Activated CD8-positive, alpha-beta T cell treated with anti-CD3 and anti-CD28 coated beads, Interleukin-2, amount 10 ng/mL, durations not matched to agents 7 days and 5 days (primary cell): ENCODE measurements around the gene KRT9. TPM values are rescaled to one million over a fixed set of nuclear protein-coding genes. Genes with fewer than 3 reads are reported as not detected.

Source experiments
- ATAC-seq: fragments of 150-1000 bp; cut with Tn5 transposase; one replicate; pipeline ENCODE4 v1.10.0; 2021; ENCODE audit warnings: moderate library complexity
- CTCF ChIA-PET: fragments of 350-600 bp; sonication (Branson Sonifier 250); formaldehyde crosslinking; loops from one replicate; lab custom pipeline; 2021; ENCODE audit warnings: antibody characterized with exemption; lab: Charles Lee
- POLR2A ChIA-PET: fragments of 350-600 bp; sonication (Branson Sonifier 250); formaldehyde crosslinking; loops from one replicate; lab custom pipeline; 2021; ENCODE audit warnings: antibody characterized with exemption; lab: Charles Lee
- DNase-seq: peaks from one replicate; pipeline ENCODE4 v3.0.0-alpha.2; 2020
- H3K27ac Mint-ChIP-seq: one replicate; pipeline ENCODE4 v1.8.0; 2021; ENCODE audit warnings: mild to moderate bottlenecking, mixed read lengths
- H3K27me3 Mint-ChIP-seq: one replicate; pipeline ENCODE4 v1.8.0; 2021; ENCODE audit warnings: low read depth, mixed read lengths
- H3K36me3 Mint-ChIP-seq: one replicate; pipeline ENCODE4 v1.8.0; 2021; ENCODE audit warnings: low read depth, mixed read lengths
- H3K4me1 Mint-ChIP-seq: one replicate; pipeline ENCODE4 v1.8.0; 2021; ENCODE audit warnings: low read depth, mixed read lengths
- H3K4me3 Mint-ChIP-seq: one replicate; pipeline ENCODE4 v1.8.0; 2021; ENCODE audit warnings: mild to moderate bottlenecking, mixed read lengths
- H3K9me3 Mint-ChIP-seq: one replicate; pipeline ENCODE4 v1.8.0; 2022; ENCODE audit warnings: mixed read lengths; ENCODE audit not compliant: insufficient read depth
- microRNA-seq: library from miRNA; unstranded; fragments of <30 nt; microRNA quantifications from one replicate; pipeline ENCODE4 v1.2.0, GENCODE V29; 2022
- total RNA-seq, 2 experiments: library from RNA; stranded (reverse); gene quantifications; one replicate each; pipeline ENCODE4 v1.2.3, GENCODE V29; 2021

KRT9 gene
- total RNA-seq, 2 experiments from 2014 or later = not detected

DNA sequence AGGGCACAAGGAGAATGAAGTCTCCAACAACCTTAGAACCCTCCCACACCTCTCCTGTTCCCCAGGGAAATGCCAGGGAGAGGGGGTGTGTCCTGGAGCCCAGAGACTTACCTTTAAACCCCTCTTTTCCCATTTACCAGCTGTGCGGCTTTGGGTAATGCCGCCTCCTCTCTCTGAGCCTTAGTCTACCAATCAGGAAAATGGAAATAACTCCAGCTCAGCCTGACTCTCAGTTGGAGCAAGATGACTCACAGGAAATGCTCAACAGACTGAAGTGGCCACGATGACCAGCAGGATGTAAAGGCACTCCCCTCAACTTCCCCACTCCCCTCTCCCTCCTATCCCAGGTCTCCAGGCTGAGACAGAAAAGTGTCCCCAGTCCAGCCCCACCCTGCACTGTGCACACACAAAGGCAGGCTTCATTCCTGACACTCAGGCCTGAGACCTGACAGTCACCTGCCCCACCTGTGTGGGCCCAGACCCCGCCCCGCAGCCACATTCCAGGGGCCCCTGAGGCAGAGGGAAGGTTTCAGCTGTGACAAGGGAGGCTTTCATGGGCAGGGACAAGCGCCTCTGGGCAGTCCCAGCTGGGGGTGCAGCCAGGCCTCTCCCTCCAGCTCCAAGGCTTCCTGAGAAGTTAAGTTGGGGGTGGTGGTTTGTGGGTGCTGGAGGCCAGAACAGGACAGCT, 50.1 kb downstream of the KRT9 start:
- no peaks in the 10 kb centered on the region for H3K36me3 Mint-ChIP-seq
- peaks cover 4% of the 10 kb centered on the region for H3K27me3 Mint-ChIP-seq
- ATAC-seq = no peak
- no peak overlapping the region for H3K27ac Mint-ChIP-seq
- no peak overlapping the region for H3K4me3 Mint-ChIP-seq
- DNase-seq = no peak
- ChIA-PET CTCF (interaction anchor here (1.5 kb wide), 1 partner anchor 28 kb away, joined by 4 read pairs; no protein-coding TSS in a partner anchor), POLR2A (no interaction called here)
- H3K9me3 Mint-ChIP-seq = no peaks in the 10 kb centered on the region
- no peaks in the 10 kb centered on the region for H3K4me1 Mint-ChIP-seq

DNA sequence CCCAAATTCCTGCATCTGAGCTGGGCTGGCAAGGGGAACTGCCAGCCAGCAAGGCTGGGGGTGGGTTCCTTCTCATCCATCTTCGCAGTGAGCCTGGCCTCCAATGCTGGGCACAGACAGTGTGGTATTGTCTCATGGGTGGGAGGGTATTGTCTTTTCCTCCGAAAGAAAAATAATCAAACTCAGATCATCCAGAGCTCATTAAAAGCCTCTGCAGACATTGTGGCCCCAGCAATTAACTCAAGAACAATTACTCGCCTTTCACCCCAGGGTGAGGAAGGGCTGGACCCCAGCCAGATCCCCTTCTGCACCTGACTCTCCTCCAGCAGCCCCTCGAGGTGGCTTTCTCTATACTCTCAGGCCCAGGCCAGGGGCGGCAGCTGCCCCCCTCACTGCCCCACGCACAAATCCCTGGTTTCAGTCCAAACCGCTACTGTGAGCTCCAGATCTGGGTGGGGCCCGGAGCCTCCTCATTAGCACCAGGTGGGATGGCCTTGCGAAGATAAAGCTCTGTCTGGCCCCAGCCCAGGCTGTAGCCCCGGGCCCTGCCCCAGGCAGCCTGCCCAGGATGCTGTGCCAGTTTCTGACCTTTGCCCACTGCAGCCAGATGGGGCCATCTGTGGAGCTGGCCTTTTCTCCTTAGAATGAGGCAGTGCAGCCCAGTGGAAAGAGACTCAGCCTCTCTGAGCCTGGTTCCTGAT, 50.9 kb downstream of the KRT9 start:
- no peak overlapping the region for H3K4me3 Mint-ChIP-seq
- no peaks in the 10 kb centered on the region for H3K9me3 Mint-ChIP-seq
- no peaks in the 10 kb centered on the region for H3K36me3 Mint-ChIP-seq
- ATAC-seq = no peak
- peaks cover 4% of the 10 kb centered on the region for H3K27me3 Mint-ChIP-seq
- DNase-seq = no peak
- ChIA-PET POLR2A (no interaction called here), CTCF (interaction anchor here (1.5 kb wide), 1 partner anchor 28 kb away, joined by 4 read pairs; no protein-coding TSS in a partner anchor)
- H3K27ac Mint-ChIP-seq = no peak overlapping the region
- H3K4me1 Mint-ChIP-seq = no peaks in the 10 kb centered on the region

DNA sequence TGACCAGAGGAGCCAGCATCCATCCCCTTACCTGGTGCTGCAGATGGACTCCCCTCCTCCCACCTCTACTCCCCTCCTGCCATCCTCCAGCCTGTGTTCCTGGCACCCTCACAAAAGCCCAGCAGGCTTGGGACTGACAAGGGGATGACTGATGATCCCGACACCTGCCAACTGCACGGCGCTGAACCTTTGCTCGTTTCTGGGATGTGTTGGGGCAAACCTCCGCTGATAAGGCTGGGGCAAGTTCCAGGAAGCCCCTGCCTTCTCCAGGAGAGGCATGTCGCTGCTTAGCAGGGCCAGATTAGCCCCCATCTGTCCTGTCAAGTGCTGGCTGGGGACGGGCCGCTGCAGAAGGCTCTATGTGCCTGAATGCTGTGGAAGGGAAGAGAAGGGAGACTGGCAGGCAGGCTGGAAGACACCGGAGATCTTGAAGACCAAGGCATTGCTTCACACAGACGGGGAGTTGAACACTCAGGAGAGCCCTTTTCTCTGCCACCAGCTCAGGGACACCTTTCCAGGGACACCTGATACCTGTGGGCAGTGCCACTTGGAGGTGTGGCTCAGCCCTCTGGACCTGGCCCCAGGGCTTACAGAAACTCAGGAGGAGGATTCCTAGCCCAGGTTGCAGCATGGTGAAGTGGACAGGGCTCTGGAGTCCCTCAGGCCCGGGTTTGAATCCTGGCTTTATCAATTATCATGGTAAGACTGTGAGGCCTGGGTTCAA, 52.2 kb downstream of the KRT9 start:
- ChIA-PET POLR2A (no interaction called here), CTCF (no interaction called here)
- Mint-ChIP-seq H3K4me3 (no peak overlapping the region), H3K9me3 (no peaks in the 10 kb centered on the region), H3K4me1 (no peaks in the 10 kb centered on the region), H3K27me3 (no peaks in the 10 kb centered on the region), H3K27ac (no peak overlapping the region), H3K36me3 (no peaks in the 10 kb centered on the region)
- ATAC-seq = no peak
- no peak for DNase-seq

DNA sequence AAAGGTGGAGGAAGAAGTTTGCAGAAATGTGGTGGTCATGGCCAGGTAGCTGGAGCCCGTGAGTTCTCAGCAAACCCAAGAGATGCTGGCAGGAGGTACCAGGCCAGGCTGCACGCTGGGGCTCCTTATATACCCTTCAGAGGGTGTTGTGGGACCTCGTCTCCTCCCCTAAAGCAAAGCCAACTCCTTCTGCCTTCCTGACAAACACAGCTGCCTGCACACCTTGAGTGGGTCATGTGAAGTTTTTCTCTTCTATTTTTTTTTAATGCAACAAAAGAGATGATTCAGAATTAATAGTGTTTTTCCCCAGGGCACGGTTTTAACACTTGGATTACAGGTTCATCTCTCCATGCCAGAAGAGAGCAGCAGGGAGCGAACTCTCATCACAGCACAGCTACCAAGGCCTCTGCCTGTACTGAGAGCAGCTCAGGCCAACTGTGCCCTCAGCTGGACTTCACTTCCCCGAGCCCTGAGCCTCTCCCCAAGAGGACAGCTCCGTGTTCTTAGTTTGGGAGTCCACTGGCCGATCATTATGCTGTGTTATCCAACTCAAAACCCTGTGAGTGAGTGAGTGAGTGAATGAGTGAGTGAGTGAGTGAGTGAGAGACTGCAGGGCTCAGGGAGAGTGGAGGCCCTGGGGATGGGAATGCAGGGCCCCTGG, 52.9 kb downstream of the KRT9 start, which contains the start of gene KRT15:
KRT15 (minus strand) TSS at position 102 of the 661 bp plus-strand sequence; CDS start at position 39, 63 bp downstream.
- POLR2A ChIA-PET = interaction anchor here (0.6 kb wide), 1 partner anchor 22 kb away, joined by 6 read pairs; no protein-coding TSS in a partner anchor
- no peaks in the 10 kb centered on the region for H3K27me3 Mint-ChIP-seq
- DNase-seq (no peak), ATAC-seq (no peak)
- H3K27ac Mint-ChIP-seq = no peak within 1 kb of the TSS
- no peaks in the 10 kb centered on the region for H3K4me1 Mint-ChIP-seq
- no peaks in the 10 kb centered on the region for H3K36me3 Mint-ChIP-seq
- CTCF ChIA-PET = interaction anchor here (1.4 kb wide), 1 partner anchor 30 kb away, joined by 4 read pairs; no protein-coding TSS in a partner anchor
- H3K9me3 Mint-ChIP-seq = no peaks in the 10 kb centered on the region
- no peak within 1 kb of the TSS for H3K4me3 Mint-ChIP-seq

DNA sequence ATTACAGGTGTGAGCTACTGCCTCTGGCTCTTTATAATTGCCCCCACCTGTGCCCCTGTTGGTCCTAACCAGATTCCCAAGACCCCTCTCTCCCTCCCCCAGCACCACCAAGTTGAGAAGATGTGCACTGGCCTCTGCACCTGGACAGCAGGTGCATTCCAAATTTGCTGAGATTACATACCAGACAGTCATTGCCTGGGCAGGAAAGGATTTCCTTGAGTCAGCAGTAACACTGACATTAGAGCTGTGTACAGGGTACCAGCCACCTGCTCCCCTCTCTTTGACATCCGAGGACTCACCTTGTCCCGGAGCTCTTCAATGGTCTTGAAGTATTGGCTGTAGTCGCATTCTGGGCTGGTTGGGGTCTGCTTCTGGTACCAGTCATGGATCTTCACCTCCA, 53.8 kb downstream of the KRT9 start:
- H3K4me1 Mint-ChIP-seq = no peaks in the 10 kb centered on the region
- no peaks in the 10 kb centered on the region for H3K9me3 Mint-ChIP-seq
- ChIA-PET POLR2A (no interaction called here), CTCF (interaction anchor here (1.4 kb wide), 1 partner anchor 31 kb away, joined by 4 read pairs; no protein-coding TSS in a partner anchor)
- H3K4me3 Mint-ChIP-seq = no peak overlapping the region
- DNase-seq (no peak), ATAC-seq (no peak)
- no peaks in the 10 kb centered on the region for H3K27me3 Mint-ChIP-seq
- no peak overlapping the region for H3K27ac Mint-ChIP-seq
- H3K36me3 Mint-ChIP-seq = no peaks in the 10 kb centered on the region

DNA sequence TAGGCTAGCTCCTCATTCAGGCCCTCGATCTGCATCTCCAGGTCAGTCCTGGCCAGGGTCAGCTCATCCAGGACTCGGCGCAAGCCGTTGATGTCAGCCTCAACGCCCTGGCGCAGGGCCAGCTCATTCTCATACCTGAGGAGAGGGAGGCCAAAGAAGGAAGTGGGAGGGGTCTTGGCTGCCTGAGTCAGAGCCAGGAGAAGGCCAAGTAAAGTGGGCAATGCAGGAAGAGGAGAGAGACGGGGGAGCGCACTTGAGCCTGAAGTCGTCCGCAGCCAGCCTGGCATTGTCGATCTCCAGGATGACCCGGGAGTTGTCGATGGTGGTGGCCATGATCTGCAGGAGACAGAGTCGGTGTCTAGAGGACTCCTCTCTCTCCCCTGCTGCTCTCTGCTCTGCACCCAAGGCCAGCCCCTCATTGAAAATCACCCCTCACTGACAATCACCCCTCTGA, 55.0 kb downstream of the KRT9 start:
- Mint-ChIP-seq H3K27ac (no peak overlapping the region), H3K36me3 (no peaks in the 10 kb centered on the region), H3K27me3 (no peaks in the 10 kb centered on the region), H3K4me3 (no peak overlapping the region), H3K4me1 (no peaks in the 10 kb centered on the region), H3K9me3 (no peaks in the 10 kb centered on the region)
- ATAC-seq = no peak
- ChIA-PET CTCF (interaction anchor here (0.6 kb wide), 1 partner anchor 1644 kb away, joined by 3 read pairs; no protein-coding TSS in a partner anchor), POLR2A (no interaction called here)
- DNase-seq = no peak

DNA sequence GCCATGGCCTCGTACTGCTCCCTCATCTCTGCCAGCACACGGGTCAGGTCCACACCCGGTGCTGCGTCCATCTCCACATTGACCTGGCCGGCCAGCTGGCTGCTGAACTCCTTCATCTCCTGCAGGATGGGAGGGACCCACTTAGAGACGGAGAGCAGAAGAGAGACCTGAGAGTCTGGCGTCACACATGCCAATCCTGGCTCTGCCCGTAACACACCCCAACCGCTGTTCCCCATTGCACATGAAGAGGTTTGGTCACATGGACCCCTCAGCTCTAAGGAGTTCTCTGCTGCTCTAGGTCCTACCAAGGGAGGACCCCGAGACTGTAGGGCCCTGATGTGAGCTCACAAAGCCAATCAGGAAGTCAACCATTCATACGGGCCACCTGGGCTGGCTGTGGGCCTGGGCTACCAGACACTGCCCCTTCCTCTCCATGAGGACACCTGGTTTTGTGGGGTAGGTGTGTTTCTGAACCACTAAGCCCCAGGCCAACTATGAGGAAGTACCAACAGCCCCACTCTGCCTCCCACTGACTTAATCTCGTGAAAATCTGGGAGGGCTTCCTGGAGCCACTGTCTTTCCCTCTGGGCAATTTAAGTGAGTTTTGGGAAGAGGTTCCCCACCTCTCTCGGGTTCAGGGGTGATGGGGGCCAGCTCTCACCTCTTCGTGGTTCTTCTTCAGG, 55.6 kb downstream of the KRT9 start:
- Mint-ChIP-seq H3K4me3 (no peak overlapping the region), H3K9me3 (no peaks in the 10 kb centered on the region), H3K27ac (no peak overlapping the region), H3K36me3 (no peaks in the 10 kb centered on the region), H3K27me3 (no peaks in the 10 kb centered on the region), H3K4me1 (no peaks in the 10 kb centered on the region)
- POLR2A ChIA-PET = no interaction called here
- ATAC-seq (no peak), DNase-seq (no peak)
- CTCF ChIA-PET = interaction anchor here (0.6 to 3.0 kb wide), 2 partner anchors 32 to 1643 kb away, joined by 3 to 9 read pairs; no protein-coding TSS in a partner anchor

Small RNA genes lying within 50 kb of the gene (microRNA-seq; reads per million reads assigned to microRNA genes)
- gene MIR6510 = not detected

Other genes starting within 250 kb of the KRT9 start
- not detected for gene KRT33A, start 221.2 kb downstream of the KRT9 start, total RNA-seq
- not detected for gene KRT33B, start 202.2 kb downstream of the KRT9 start, total RNA-seq
- gene KRT34, start 189.8 kb downstream of the KRT9 start, total RNA-seq = not detected
- gene KRT31, start 174.5 kb downstream of the KRT9 start, total RNA-seq = not detected
- gene KRT37, start 147.5 kb downstream of the KRT9 start, total RNA-seq = not detected
- gene KRT38, start 131.1 kb downstream of the KRT9 start, total RNA-seq = not detected
- gene KRT32, start 104.7 kb downstream of the KRT9 start, total RNA-seq = not detected
- gene KRT35, start 90.9 kb downstream of the KRT9 start, total RNA-seq = not detected
- not detected for gene KRT36, start 82.1 kb downstream of the KRT9 start, total RNA-seq
- not detected for gene KRT13, start 66.4 kb downstream of the KRT9 start, total RNA-seq
- gene KRT15, start 53.2 kb downstream of the KRT9 start, total RNA-seq = not detected
- gene KRT19, start 43.8 kb downstream of the KRT9 start, total RNA-seq = not detected
- gene KRT14, start 14.8 kb upstream of the KRT9 start, total RNA-seq = not detected
- not detected for gene KRT16, start 40.7 kb upstream of the KRT9 start, total RNA-seq
- gene KRT17, start 52.5 kb upstream of the KRT9 start, total RNA-seq = not detected
- gene EIF1, start 116.8 kb upstream of the KRT9 start, total RNA-seq = 100 to 1,000 TPM; 661 to 670 TPM
- gene GAST, start 140.3 kb upstream of the KRT9 start, total RNA-seq = not detected
- under 1 TPM; 0.08 to 0.11 TPM for gene HAP1, start 162.6 kb upstream of the KRT9 start, total RNA-seq
- 1 to 10 TPM; 5.2 to 6.0 TPM for gene JUP, start 214.7 kb upstream of the KRT9 start, total RNA-seq
- 1 to 10 TPM; 2.7 to 3.5 TPM for gene P3H4, start 239.9 kb upstream of the KRT9 start, total RNA-seq
- not detected for gene FKBP10, start 240.9 kb upstream of the KRT9 start, total RNA-seq